CD14-positive monocyte (primary cell): Measurements from ENCODE around the gene RMDN3. TPM values are rescaled to one million over a fixed set of nuclear protein-coding genes. Genes with fewer than 3 reads are reported as not detected.

Experiments
- DNase-seq, 3 donors: peaks; one replicate each; pipeline ENCODE4 v3.0.0-alpha.2; 2011 to 2022
- H2AFZ ChIP-seq: 2 replicates; pipeline ENCODE4 v1.6.0; 2012; ENCODE audit warnings: mild to moderate bottlenecking, low read depth, low read length, inconsistent platforms; ENCODE audit not compliant: insufficient read depth, poor library complexity, severe bottlenecking
- H3K27ac ChIP-seq, 2 donors: 1 replicate in 1 of 2; 2 replicates in 1 of 2; pipeline ENCODE4 v1.5.1; 2012 to 2013; ENCODE audit warnings: low read length in 2 of 2, control low read depth in 1 of 2, inconsistent platforms in 1 of 2, low read depth in 1 of 2, mild to moderate bottlenecking in 1 of 2
- H3K27me3 ChIP-seq, 2 donors: one replicate each; pipeline versions ENCODE4 v1.6.0 to v1.6.1; 2011 to 2013; ENCODE audit warnings: low read length in 2 of 2; ENCODE audit not compliant: control insufficient read depth in 2 of 2, insufficient read depth in 2 of 2
- H3K36me3 ChIP-seq, 2 donors: replicated peaks in 1 of 2; 1 replicate in 1 of 2; 2 replicates in 1 of 2; pipeline versions ENCODE4 v1.5.1 to v1.6.1; 2012 to 2013; ENCODE audit warnings: low read length in 2 of 2, control low read depth in 1 of 2, inconsistent platforms in 1 of 2, mild to moderate bottlenecking in 1 of 2; ENCODE audit not compliant: insufficient read depth in 2 of 2, control insufficient read depth in 1 of 2
- H3K4me1 ChIP-seq, 2 donors: 1 replicate in 1 of 2; 2 replicates in 1 of 2; pipeline versions ENCODE4 v1.5.1 to v1.6.1; 2012 to 2013; ENCODE audit warnings: low read length in 2 of 2, control low read depth in 1 of 2, inconsistent platforms in 1 of 2, mild to moderate bottlenecking in 1 of 2, moderate library complexity in 1 of 2; ENCODE audit not compliant: insufficient read depth in 2 of 2, control insufficient read depth in 1 of 2
- H3K4me2 ChIP-seq: replicated peaks from 2 replicates; pipeline ENCODE3; 2012; ENCODE audit warnings: low read length, moderate library complexity, mild to moderate bottlenecking; ENCODE audit not compliant: poor library complexity, severe bottlenecking; ENCODE audit errors: extremely low read depth
- H3K4me3 ChIP-seq, 3 experiments: fragments of 200-600 bp in 1 of 3; sonication (generic) in 1 of 3; replicated peaks in 1 of 3; 1 replicate in 2 of 3; 2 replicates in 1 of 3; pipeline ENCODE4 v1.5.1; 2011 to 2013; ENCODE audit warnings: low read length in 3 of 3, mild to moderate bottlenecking in 3 of 3, control low read depth in 2 of 3, low read depth in 2 of 3, inconsistent platforms in 1 of 3, moderate library complexity in 1 of 3
- H3K79me2 ChIP-seq: 2 replicates; pipeline ENCODE4 v1.6.0; 2012; ENCODE audit warnings: mild to moderate bottlenecking, control low read depth, inconsistent platforms, low read length, moderate library complexity; ENCODE audit not compliant: insufficient read depth
- H3K9ac ChIP-seq: 2 replicates; pipeline ENCODE4 v1.6.0; 2017; ENCODE audit warnings: low read length, mild to moderate bottlenecking; ENCODE audit not compliant: insufficient read depth, poor library complexity, severe bottlenecking
- H3K9me3 ChIP-seq, 2 donors: replicated peaks in 1 of 2; 1 replicate in 1 of 2; 2 replicates in 1 of 2; pipeline versions ENCODE4 v1.5.1 to v1.6.1; 2012 to 2013; ENCODE audit warnings: low read length in 2 of 2, control low read depth in 1 of 2; ENCODE audit not compliant: control insufficient read depth in 1 of 2, insufficient read depth in 1 of 2
- H4K20me1 ChIP-seq: 2 replicates; pipeline ENCODE4 v1.6.0; 2012; ENCODE audit warnings: mild to moderate bottlenecking, low read length, control low read depth, moderate library complexity; ENCODE audit not compliant: insufficient read depth
- H3K27ac Mint-ChIP-seq, 7 donors: one replicate each; pipeline ENCODE4 v1.8.0; 2020; ENCODE audit warnings: mild to moderate bottlenecking in 7 of 7, mixed read lengths in 7 of 7, moderate library complexity in 6 of 7, inconsistent platforms in 2 of 7
- H3K27me3 Mint-ChIP-seq, 3 donors: one replicate each; pipeline ENCODE4 v1.8.0; 2021 to 2022; ENCODE audit warnings: low read depth in 3 of 3, mild to moderate bottlenecking in 3 of 3, mixed read lengths in 3 of 3, moderate library complexity in 3 of 3, inconsistent platforms in 1 of 3
- H3K36me3 Mint-ChIP-seq, 2 donors: one replicate each; pipeline ENCODE4 v1.8.0; 2020; ENCODE audit warnings: mixed read lengths in 2 of 2, inconsistent platforms in 1 of 2, mild to moderate bottlenecking in 1 of 2
- H3K4me1 Mint-ChIP-seq: one replicate; pipeline ENCODE4 v1.8.0; 2020; ENCODE audit warnings: mild to moderate bottlenecking, mixed read lengths
- H3K4me3 Mint-ChIP-seq, 2 donors: one replicate each; pipeline ENCODE4 v1.8.0; 2020; ENCODE audit warnings: mild to moderate bottlenecking in 2 of 2, mixed read lengths in 2 of 2, moderate library complexity in 1 of 2
- H3K9me3 Mint-ChIP-seq, 7 donors: one replicate each; pipeline ENCODE4 v1.8.0; 2020 to 2022; ENCODE audit warnings: mixed read lengths in 7 of 7, mild to moderate bottlenecking in 6 of 7, moderate library complexity in 6 of 7, inconsistent platforms in 2 of 7
- whole genome bisulfite sequencing: methylation state at CpG from one replicate; pipeline ENCODE4 v1.1.5; 2013; ENCODE audit warnings: missing lambda C conversion rate; ENCODE audit not compliant: insufficient coverage; 5-methylcytosine and 5-hydroxymethylcytosine counted together
- intact Hi-C, 2 donors: fragments of 100-400 bp; cut with micrococcal nuclease; formaldehyde crosslinking; loops; one replicate each; pipeline versions ENCODE4 v1.15.0 to v1.15.1; 2023
- polyA plus RNA-seq, 3 donors: library from polyadenylated mRNA; depleted of rRNA in 1 of 3; unstranded in 2 of 3; stranded (reverse) in 1 of 3; fragments of 300-500 nt in 2 of 3; fragments of >200 nt in 1 of 3; fragmentation: Illumina TruSeq in 2 of 3; gene quantifications; 1 replicate in 2 of 3; 2 replicates in 1 of 3; pipeline ENCODE4 v1.2.3, GENCODE V29; 2012 to 2021
- TF ChIP-seq, protein P1 (sequence below): fragments of 200-600 bp; IDR thresholded peaks from one replicate; pipeline ENCODE4 v1.8.0; 2022; ENCODE audit warnings: antibody characterized with exemption, mild to moderate bottlenecking

RMDN3 gene
- polyA plus RNA-seq, 3 donors: 9.8 to 13.5 (median 13.2) TPM

DNA sequence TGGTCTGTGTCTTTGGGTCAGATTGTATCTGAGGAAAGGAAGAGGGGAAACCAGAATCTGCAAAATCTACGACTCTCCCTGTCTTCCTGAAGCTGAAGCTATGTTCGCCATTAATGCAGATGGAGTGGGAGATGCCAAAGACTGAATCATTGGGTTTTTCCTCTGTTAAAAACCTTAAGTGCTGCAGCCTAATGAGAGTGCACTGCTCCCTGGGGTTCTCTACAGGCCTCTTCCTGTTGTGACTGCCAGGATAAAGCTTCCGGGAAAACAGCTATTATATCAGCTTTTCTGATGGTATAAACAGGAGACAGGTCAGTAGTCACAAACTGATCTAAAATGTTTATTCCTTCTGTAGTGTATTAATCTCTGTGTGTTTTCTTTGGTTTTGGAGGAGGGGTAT is 24.0 kb downstream of the RMDN3 start:
- no peaks in the 10 kb centered on the region for H3K4me1 ChIP-seq
- no peak overlapping the region for H2AFZ ChIP-seq
- H3K36me3 ChIP-seq: peaks cover 32 to 77% of the 10 kb centered on the region in 2 donors
- peak overlapping the region in 2 of 7 donors; percentile 43 to 50 for H3K27ac Mint-ChIP-seq
- intact Hi-C loops: no loop called here
- TF ChIP-seq, protein P1, sequence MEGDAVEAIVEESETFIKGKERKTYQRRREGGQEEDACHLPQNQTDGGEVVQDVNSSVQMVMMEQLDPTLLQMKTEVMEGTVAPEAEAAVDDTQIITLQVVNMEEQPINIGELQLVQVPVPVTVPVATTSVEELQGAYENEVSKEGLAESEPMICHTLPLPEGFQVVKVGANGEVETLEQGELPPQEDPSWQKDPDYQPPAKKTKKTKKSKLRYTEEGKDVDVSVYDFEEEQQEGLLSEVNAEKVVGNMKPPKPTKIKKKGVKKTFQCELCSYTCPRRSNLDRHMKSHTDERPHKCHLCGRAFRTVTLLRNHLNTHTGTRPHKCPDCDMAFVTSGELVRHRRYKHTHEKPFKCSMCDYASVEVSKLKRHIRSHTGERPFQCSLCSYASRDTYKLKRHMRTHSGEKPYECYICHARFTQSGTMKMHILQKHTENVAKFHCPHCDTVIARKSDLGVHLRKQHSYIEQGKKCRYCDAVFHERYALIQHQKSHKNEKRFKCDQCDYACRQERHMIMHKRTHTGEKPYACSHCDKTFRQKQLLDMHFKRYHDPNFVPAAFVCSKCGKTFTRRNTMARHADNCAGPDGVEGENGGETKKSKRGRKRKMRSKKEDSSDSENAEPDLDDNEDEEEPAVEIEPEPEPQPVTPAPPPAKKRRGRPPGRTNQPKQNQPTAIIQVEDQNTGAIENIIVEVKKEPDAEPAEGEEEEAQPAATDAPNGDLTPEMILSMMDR: no peak
- H4K20me1 ChIP-seq: no peaks in the 10 kb centered on the region
- 100% methylated on average over 2 of the region's 3 CpGs for WGBS
- H3K4me3 Mint-ChIP-seq: no peak overlapping the region
- H3K36me3 Mint-ChIP-seq: peaks cover 49 to 76% of the 10 kb centered on the region in 2 donors
- no peaks in the 10 kb centered on the region for H3K79me2 ChIP-seq
- no peaks in the 10 kb centered on the region for H3K27me3 ChIP-seq
- no peak overlapping the region for H3K27ac ChIP-seq
- no peaks in the 10 kb centered on the region for H3K9me3 ChIP-seq
- H3K27me3 Mint-ChIP-seq: no peaks in the 10 kb centered on the region
- no peak overlapping the region for H3K4me3 ChIP-seq
- no peak overlapping the region for H3K4me2 ChIP-seq
- no peak for DNase-seq
- no peak overlapping the region for H3K9ac ChIP-seq
- no peaks in the 10 kb centered on the region for H3K4me1 Mint-ChIP-seq
- H3K9me3 Mint-ChIP-seq: no peaks in the 10 kb centered on the region

DNA sequence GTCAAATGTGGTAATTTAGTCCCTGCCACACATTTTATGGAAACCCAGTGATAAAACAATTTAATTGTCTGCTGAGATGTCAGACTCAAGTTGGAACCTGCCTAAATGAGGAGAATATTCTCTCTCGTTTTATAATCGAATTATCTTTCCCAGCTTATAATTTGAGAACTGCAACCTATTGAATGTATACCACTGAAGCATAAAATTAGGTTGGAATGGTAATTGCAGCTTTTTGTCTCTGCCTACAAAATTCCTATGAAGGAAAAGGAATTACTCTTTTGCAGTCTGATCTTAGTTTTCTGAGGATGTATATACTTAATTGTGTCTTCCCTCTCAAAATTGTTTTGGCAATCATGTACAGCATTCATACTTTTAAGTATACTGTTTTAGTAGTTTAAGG is 31.1 kb downstream of the RMDN3 start:
- no peaks in the 10 kb centered on the region for H3K27me3 Mint-ChIP-seq
- H4K20me1 ChIP-seq: no peaks in the 10 kb centered on the region
- H3K27ac Mint-ChIP-seq: no peak overlapping the region
- H3K27me3 ChIP-seq: no peaks in the 10 kb centered on the region
- H3K9ac ChIP-seq: no peak overlapping the region
- H2AFZ ChIP-seq: no peak overlapping the region
- intact Hi-C loops: no loop called here
- no peak overlapping the region for H3K4me3 Mint-ChIP-seq
- peaks cover 24 to 48% of the 10 kb centered on the region in 2 donors for H3K36me3 Mint-ChIP-seq
- H3K4me1 ChIP-seq: no peaks in the 10 kb centered on the region
- no peaks in the 10 kb centered on the region for H3K9me3 Mint-ChIP-seq
- no peaks in the 10 kb centered on the region for H3K9me3 ChIP-seq
- no peak overlapping the region for H3K27ac ChIP-seq
- no peak overlapping the region for H3K4me3 ChIP-seq
- H3K36me3 ChIP-seq: peaks cover 0 to 58% of the 10 kb centered on the region in 2 donors
- TF ChIP-seq, protein P1: no peak
- H3K4me2 ChIP-seq: no peak overlapping the region
- H3K4me1 Mint-ChIP-seq: no peaks in the 10 kb centered on the region
- WGBS: no CpG with 5 or more reads among the region's 2 CpGs
- no peak for DNase-seq
- no peaks in the 10 kb centered on the region for H3K79me2 ChIP-seq
